Spleen (tissue), 11 donors: ENCODE data around the gene SRSF5. TPM values are rescaled to one million over a fixed set of nuclear protein-coding genes. Genes with fewer than 3 reads are reported as not detected.

Experiments
- DNase-seq: peaks from one replicate; pipeline ENCODE4 v3.0.0-alpha.2; 2020
- H3K27ac ChIP-seq, 8 donors: fragments of 200-600 bp; sonication (generic) in 7 of 8; 1 replicate in 4 of 8; 2 replicates in 4 of 8; pipeline versions ENCODE4 v1.5.0 to v1.8.0; 2016 to 2021; ENCODE audit warnings: inconsistent platforms in 4 of 8, mild to moderate bottlenecking in 4 of 8, moderate library complexity in 1 of 8
- H3K27me3 ChIP-seq, 7 donors: fragments of 200-600 bp; sonication (generic) in 6 of 7; replicated peaks in 1 of 7; 1 replicate in 4 of 7; 2 replicates in 3 of 7; pipeline versions ENCODE4 v1.5.0 to v1.8.0; 2016 to 2021; ENCODE audit warnings: inconsistent platforms in 3 of 7, mild to moderate bottlenecking in 1 of 7
- H3K36me3 ChIP-seq, 6 donors: fragments of 200-600 bp; sonication (generic) in 5 of 6; 1 replicate in 4 of 6; 2 replicates in 2 of 6; pipeline versions ENCODE4 v1.5.0 to v1.8.0; 2016 to 2021; ENCODE audit warnings: inconsistent platforms in 2 of 6
- H3K4me1 ChIP-seq, 6 donors: fragments of 200-600 bp; sonication (generic) in 5 of 6; 1 replicate in 3 of 6; 2 replicates in 3 of 6; pipeline versions ENCODE4 v1.5.0 to v1.8.0; 2016 to 2021; ENCODE audit warnings: inconsistent platforms in 3 of 6
- H3K4me3 ChIP-seq, 8 donors: fragments of 200-600 bp; sonication (generic) in 7 of 8; 1 replicate in 4 of 8; 2 replicates in 4 of 8; pipeline versions ENCODE4 v1.5.0 to v1.8.0; 2016 to 2021; ENCODE audit warnings: inconsistent platforms in 4 of 8, mild to moderate bottlenecking in 4 of 8, moderate library complexity in 2 of 8
- H3K9me3 ChIP-seq, 8 donors: fragments of 200-600 bp; sonication (generic) in 7 of 8; 1 replicate in 4 of 8; 2 replicates in 4 of 8; pipeline versions ENCODE4 v1.5.0 to v1.8.0; 2016 to 2021; ENCODE audit warnings: inconsistent platforms in 4 of 8
- CTCF ChIP-seq, 11 experiments: fragments of 200-600 bp in 7 of 11; fragments of 450-650 bp in 4 of 11; sonication (generic) in 4 of 11; IDR thresholded peaks in 8 of 11; conservative IDR thresholded peaks in 3 of 11; 1 replicate in 7 of 11; 2 replicates in 4 of 11; pipeline versions ENCODE4 v1.4.0 to v1.8.0; 2016 to 2021; ENCODE audit warnings: antibody characterized with exemption in 11 of 11, inconsistent platforms in 4 of 11, mild to moderate bottlenecking in 1 of 11
- POLR2A ChIP-seq, 3 donors: fragments of 450-650 bp; IDR thresholded peaks; one replicate each; pipeline ENCODE4 v1.5.1; 2017; ENCODE audit warnings: antibody characterized with exemption in 3 of 3, mild to moderate bottlenecking in 1 of 3
- POLR2AphosphoS5 ChIP-seq, 3 donors: sonication (generic); formaldehyde crosslinking; IDR thresholded peaks; one replicate each; pipeline ENCODE4 v1.5.1; 2017; ENCODE audit warnings: antibody characterized with exemption in 3 of 3
- WGBS, 5 donors: extraction: QIAGEN DNeasy Blood & Tissue Kit in 3 of 5; methylation state at CpG; one replicate each; pipeline versions ENCODE4 v1.1.5 to v1.1.7; 2013 to 2018; 5-methylcytosine and 5-hydroxymethylcytosine counted together
- intact Hi-C: fragments of 100-400 bp; cut with DNase I; formaldehyde crosslinking; loops from one replicate; pipeline ENCODE4 v1.15.0; 2023; ENCODE audit warnings: low total_unique reads
- polyA plus RNA-seq, 3 donors: library from polyadenylated mRNA; stranded (reverse); fragments of 200-250 nt; gene quantifications; one replicate each; pipeline ENCODE4 v1.2.1, GENCODE V29; 2013
- total RNA-seq, 7 donors: library from RNA; depleted of rRNA in 3 of 7; stranded (reverse); fragments of >200 nt in 3 of 7; fragmentation: NEBNext Ultra II Directional in 4 of 7; extraction: Animal tissue kit (Norgen Biotek cat#: 25700) in 4 of 7; gene quantifications; one replicate each; pipeline versions ENCODE4 v1.1.0 to v1.2.1, GENCODE V29; 2016 to 2021
- donor health status: healthy with polysubstance abuse.
- donor health status: DM: no; HTN: no; CAD: no; lungs with moderate emphysema.
- donor health status: DM: no; HTN: no; CAD: no.
- donor health status: Bipolar disorder and iron deficiency.
- donor health status: healthy.
- donor health status: DM: no; HTN: no; CAD: no.
- donor health status: DM: yes; HTN: yes; CAD: no.

SRSF5 gene
- total and polyA plus RNA-seq, 10 donors = 366 to 612 (median 483) TPM

- 86 to 90% (median 90%) methylated on average over 10 to 11 of the region's 11 CpGs for WGBS, 5 donors
- no peak for TF ChIP-seq POLR2A (IDR thresholded peaks at IDR 0.05)
- no peak for TF ChIP-seq POLR2AphosphoS5 (IDR thresholded peaks at IDR 0.05)
- no peak for TF ChIP-seq CTCF (IDR thresholded peaks at IDR 0.05 in 8 of 11, conservative IDR thresholded peaks at IDR 0.05 in 3 of 11)
- no peaks in the 10 kb centered on the region for H3K9me3 ChIP-seq
- H3K4me1 ChIP-seq = no peaks in the 10 kb centered on the region
- DNase-seq = no peak
- no peak within 1 kb of the TSS for H3K27ac ChIP-seq
- no peak within 1 kb of the TSS for H3K4me3 ChIP-seq
- intact Hi-C loops = no loop called here
- H3K36me3 ChIP-seq = no peaks in the 10 kb centered on the region
- H3K27me3 ChIP-seq = peaks cover 0 to 4% (median 0%) of the 10 kb centered on the region in 7 donors
Observed at GRCh38 chr14:69796797-69797500, 30.0 kb downstream of the SRSF5 start, which contains the start of gene SLC10A1. Gene SLC10A1, minus strand, starts transcription at chr14:69797241. Its CDS starts 86 bp downstream, at chr14:69797155.

- peaks cover 0 to 4% (median 0%) of the 10 kb centered on the region in 7 donors for H3K27me3 ChIP-seq
- H3K27ac ChIP-seq = no peak overlapping the region
- 66 to 83% (median 78%) methylated on average over 4 to 5 of the region's 5 CpGs for WGBS, 5 donors
- no peak for TF ChIP-seq CTCF (IDR thresholded peaks at IDR 0.05 in 8 of 11, conservative IDR thresholded peaks at IDR 0.05 in 3 of 11)
- TF ChIP-seq POLR2A (IDR thresholded peaks at IDR 0.05) = no peak
- TF ChIP-seq POLR2AphosphoS5 (IDR thresholded peaks at IDR 0.05) = no peak
- no peaks in the 10 kb centered on the region for H3K36me3 ChIP-seq
- no peak overlapping the region for H3K4me3 ChIP-seq
- intact Hi-C loops = no loop called here
- no peak for DNase-seq
- no peaks in the 10 kb centered on the region for H3K4me1 ChIP-seq
- no peaks in the 10 kb centered on the region for H3K9me3 ChIP-seq
Observed at GRCh38 chr14:69797573-69798338, 30.8 kb downstream of the SRSF5 start.

GRCh38 chr14:69798339-69798735, 31.4 kb downstream of the SRSF5 start:
- no peak for DNase-seq

More at GRCh38 chr14:69798339-69798735, 31.4 kb downstream of the SRSF5 start:
- no peak for TF ChIP-seq POLR2AphosphoS5 (IDR thresholded peaks at IDR 0.05)
- no peak for TF ChIP-seq POLR2A (IDR thresholded peaks at IDR 0.05)
- TF ChIP-seq CTCF (IDR thresholded peaks at IDR 0.05 in 8 of 11, conservative IDR thresholded peaks at IDR 0.05 in 3 of 11) = no peak
- Histone ChIP-seq H3K36me3 (no peaks in the 10 kb centered on the region), H3K27me3 (peaks cover 0 to 4% (median 0%) of the 10 kb centered on the region in 7 donors), H3K27ac (no peak overlapping the region), H3K9me3 (no peaks in the 10 kb centered on the region), H3K4me3 (no peak overlapping the region), H3K4me1 (no peaks in the 10 kb centered on the region)
- WGBS, 5 donors = 82 to 98% (median 93%) methylated on average over 4 of the region's 4 CpGs
- intact Hi-C loops = no loop called here
